GM12874 (cell line): ENCODE measurements around the gene SURF6.

Source experiments
- CTCF ChIP-seq: IDR thresholded peaks from 2 replicates; pipeline ENCODE4 v1.5.1; 2011; ENCODE audit warnings: low read depth, mild to moderate bottlenecking, control low read depth, low read length, moderate library complexity; ENCODE audit not compliant: insufficient read depth

The SURF6 gene

DNA sequence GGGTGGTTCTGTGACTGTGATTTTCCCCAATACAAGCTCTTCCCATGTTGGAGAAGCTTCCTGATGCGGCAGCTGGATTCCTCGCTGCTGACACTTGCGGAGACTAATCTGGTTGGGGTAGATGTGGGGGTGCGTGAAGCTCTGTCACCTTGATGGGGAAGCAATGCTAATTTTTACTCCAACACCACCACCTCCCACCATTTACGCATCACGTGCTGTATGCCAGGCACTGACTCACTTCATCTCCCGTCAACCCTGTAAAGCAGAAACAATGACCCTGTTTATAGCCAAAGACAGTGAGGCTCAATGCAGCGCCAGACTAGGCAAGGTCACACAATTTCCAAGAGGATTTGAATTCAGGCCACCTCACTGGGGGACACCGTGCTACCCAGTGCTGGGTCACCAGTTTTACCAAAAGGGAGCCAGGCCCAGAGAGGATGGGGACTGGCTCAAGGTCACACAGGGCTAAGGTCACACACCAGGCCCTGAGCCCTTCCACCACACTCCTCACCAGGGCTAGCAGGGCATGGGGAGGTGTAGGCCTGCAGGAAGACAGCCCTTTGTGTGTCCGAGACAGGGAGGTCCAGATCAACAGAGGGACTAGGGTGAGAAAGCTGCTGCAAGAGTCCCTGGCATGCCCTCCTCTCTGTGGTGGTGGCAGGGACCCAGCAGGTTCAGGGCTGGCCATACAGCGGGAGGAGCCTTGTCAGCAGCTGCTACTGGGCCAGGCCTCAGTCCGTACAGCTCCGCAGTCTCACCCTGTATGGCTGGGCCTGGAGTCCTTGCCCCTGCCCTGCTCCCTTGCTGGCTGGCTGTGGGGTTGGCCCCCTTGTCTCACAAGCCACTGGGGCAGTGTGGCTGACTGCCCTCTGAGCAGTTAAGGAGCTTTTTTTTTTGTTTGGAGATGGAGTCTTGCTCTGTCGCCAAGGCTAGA is 43.4 kb upstream of the SURF6 start:
- no peak for TF ChIP-seq CTCF

DNA sequence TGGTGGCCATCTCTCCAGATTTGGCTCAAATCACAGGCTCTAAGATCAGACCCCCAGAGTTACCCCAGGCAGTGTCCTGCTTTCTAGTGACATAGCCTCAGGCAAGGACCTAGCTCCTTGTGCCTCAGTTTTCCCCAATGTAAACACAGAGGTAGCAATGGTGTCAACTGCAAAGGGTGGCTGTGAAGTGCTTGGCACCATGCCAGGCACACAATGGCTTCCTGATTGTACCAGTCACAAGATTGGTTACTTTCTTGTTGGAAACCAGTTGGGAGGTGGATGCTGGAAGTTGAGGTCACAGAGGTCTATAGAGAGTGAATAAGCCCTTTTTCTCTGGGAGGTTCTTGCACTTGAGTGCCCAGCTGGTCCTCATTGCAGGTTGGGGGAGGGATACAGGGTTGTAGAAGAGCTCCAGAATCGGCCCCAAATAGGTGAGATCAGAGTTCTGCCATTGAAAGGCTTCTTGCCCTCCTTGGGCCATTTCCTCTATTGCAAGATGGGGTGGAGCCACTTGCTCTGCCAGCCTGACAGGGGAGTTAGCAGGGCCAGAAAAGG is 42.5 kb upstream of the SURF6 start:
- TF ChIP-seq CTCF, result no peak

- no peak for TF ChIP-seq CTCF
Observed at GRCh38 chr9:133377721-133378216, 41.8 kb upstream of the SURF6 start.

- TF ChIP-seq CTCF, result no peak
Observed at GRCh38 chr9:133375724-133376654, 40.0 kb upstream of the SURF6 start, which contains the start of the genes STKLD1 and SURF4. STKLD1 (plus strand) TSS chr9:133376366; CDS start chr9:133376474, 108 bp downstream. SURF4 (minus strand) TSS chr9:133376060; CDS start chr9:133375969, 91 bp downstream.

DNA sequence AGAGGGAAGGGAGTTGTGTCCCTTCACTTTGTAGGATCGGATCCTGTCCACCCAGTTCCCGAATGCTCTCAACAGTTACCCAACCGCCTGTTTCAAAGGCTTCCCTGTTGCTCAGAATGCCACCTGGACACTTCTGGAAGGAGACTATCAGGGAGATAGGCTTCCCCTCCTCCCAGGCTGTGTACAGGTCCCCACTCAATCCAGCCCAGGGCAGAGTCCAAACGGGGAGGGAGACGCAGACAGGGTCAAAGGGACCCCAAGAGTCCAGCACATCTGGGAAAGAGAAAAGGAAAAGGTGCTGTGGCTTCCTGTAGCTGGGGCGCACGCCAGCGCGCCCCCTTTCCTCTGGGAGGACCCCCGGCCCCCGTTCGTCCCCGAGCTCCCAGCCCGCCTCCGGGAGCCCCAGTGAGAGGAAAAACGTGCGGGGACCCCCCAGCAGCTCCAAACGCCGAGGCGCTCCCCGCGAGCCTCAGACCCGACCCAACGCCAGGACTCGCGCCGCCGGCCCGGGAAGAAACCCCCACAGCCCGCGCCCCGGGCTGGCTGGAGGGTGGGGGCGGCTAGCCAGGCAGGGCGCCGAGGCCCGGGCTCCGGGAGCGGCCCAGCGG is 39.2 kb upstream of the SURF6 start:
- 0 out of 2 replicates have a peak, but pooled peaks have one; percentile 13 for TF ChIP-seq CTCF

DNA sequence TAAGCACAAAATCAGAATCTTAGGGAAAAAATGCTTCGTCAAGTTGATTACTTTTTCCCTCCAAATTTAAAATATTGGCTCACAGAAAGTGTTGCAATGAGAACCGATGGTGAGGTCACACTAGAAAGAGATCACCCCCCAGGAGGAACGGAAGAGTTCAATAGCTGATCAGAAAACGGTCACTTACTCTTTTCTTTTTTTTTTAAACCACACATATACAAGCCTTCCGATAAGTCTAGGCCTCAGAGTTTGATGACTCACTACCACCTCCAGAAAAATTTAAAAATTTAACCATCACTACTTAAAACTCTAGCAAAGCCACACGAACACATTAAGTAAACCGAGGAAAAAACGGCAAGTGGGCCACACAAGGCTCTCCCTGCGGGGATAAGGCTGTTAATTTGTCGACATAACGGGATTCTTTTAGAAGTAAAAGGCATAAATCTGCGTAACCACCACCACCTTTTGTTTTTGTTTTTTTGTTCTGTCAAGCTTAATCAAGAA is 38.7 kb upstream of the SURF6 start:
- no peak for TF ChIP-seq CTCF
